H9 (cell line): ENCODE data around the gene TBC1D1. TPM values are rescaled to one million over a fixed set of nuclear protein-coding genes. Genes with fewer than 3 reads are reported as not detected.
A peak's percentile ranks its signal among the peaks of the same experiment; 100 is the strongest.

Experiments used
- DNase-seq: peaks from one replicate; pipeline ENCODE4 v3.0.0-alpha.2; 2017
- H2AFZ ChIP-seq: one replicate; pipeline ENCODE4 v1.6.1; 2013; ENCODE audit warnings: mild to moderate bottlenecking, low read length, control low read depth, moderate library complexity
- H2AK5ac ChIP-seq: 2 replicates; pipeline ENCODE4 v1.6.1; 2013; ENCODE audit warnings: low read length, control low read depth, mixed read lengths; ENCODE audit not compliant: insufficient read length
- H2BK120ac ChIP-seq: one replicate; pipeline ENCODE4 v1.6.1; 2013; ENCODE audit warnings: low read depth, mild to moderate bottlenecking, low read length, control low read depth, inconsistent platforms; ENCODE audit not compliant: poor library complexity, severe bottlenecking
- H2BK12ac ChIP-seq: 2 replicates; pipeline ENCODE4 v1.6.1; 2013; ENCODE audit warnings: low read length, control low read depth, mixed read lengths, low read depth; ENCODE audit not compliant: insufficient read length
- H2BK15ac ChIP-seq: 2 replicates; pipeline ENCODE4 v1.6.1; 2013; ENCODE audit warnings: low read depth, low read length, control low read depth
- H2BK20ac ChIP-seq: one replicate; pipeline ENCODE4 v1.6.1; 2013; ENCODE audit warnings: low read depth, mild to moderate bottlenecking, low read length, control low read depth, inconsistent platforms; ENCODE audit not compliant: poor library complexity, severe bottlenecking
- H2BK5ac ChIP-seq: 2 replicates; pipeline ENCODE4 v1.6.1; 2013; ENCODE audit warnings: low read length, control low read depth, mixed read lengths; ENCODE audit not compliant: insufficient read length
- H3K14ac ChIP-seq: 2 replicates; pipeline ENCODE4 v1.6.1; 2013; ENCODE audit warnings: low read length, control low read depth; ENCODE audit not compliant: insufficient read depth
- H3K18ac ChIP-seq: 2 replicates; pipeline ENCODE4 v1.6.1; 2013; ENCODE audit warnings: low read depth, mild to moderate bottlenecking, mixed read lengths, low read length, control low read depth; ENCODE audit not compliant: insufficient read length
- H3K23ac ChIP-seq: 2 replicates; pipeline ENCODE4 v1.6.1; 2013; ENCODE audit warnings: low read length, control low read depth, mixed read lengths, low read depth; ENCODE audit not compliant: insufficient read length
- H3K23me2 ChIP-seq: 2 replicates; pipeline ENCODE4 v1.6.1; 2013; ENCODE audit warnings: low read depth, mild to moderate bottlenecking, mixed read lengths, low read length, control low read depth; ENCODE audit not compliant: insufficient read length, poor library complexity, severe bottlenecking
- H3K27ac ChIP-seq: 2 replicates; pipeline ENCODE4 v1.5.1; 2013; ENCODE audit warnings: low read length, control low read depth, mixed read lengths, low read depth; ENCODE audit not compliant: insufficient read length
- H3K27me3 ChIP-seq: 2 replicates; pipeline ENCODE4 v1.6.1; 2013; ENCODE audit warnings: low read length, control low read depth, inconsistent platforms; ENCODE audit not compliant: insufficient read depth
- H3K4ac ChIP-seq: 2 replicates; pipeline ENCODE4 v1.6.1; 2013; ENCODE audit warnings: low read depth, mild to moderate bottlenecking, control low read depth, inconsistent platforms, low read length, moderate library complexity
- H3K4me1 ChIP-seq: 2 replicates; pipeline ENCODE4 v1.6.1; 2013; ENCODE audit warnings: low read length, control low read depth, inconsistent platforms; ENCODE audit not compliant: insufficient read depth
- H3K4me2 ChIP-seq: 2 replicates; pipeline ENCODE4 v1.6.1; 2013; ENCODE audit warnings: low read length, control low read depth, mixed read lengths; ENCODE audit not compliant: insufficient read length, insufficient read depth
- H3K56ac ChIP-seq: 2 replicates; pipeline ENCODE4 v1.6.1; 2013; ENCODE audit warnings: low read depth, mild to moderate bottlenecking, mixed read lengths, low read length, control low read depth; ENCODE audit not compliant: insufficient read length
- H3K79me1 ChIP-seq: 2 replicates; pipeline ENCODE4 v1.6.1; 2013; ENCODE audit warnings: low read depth, mild to moderate bottlenecking, moderate library complexity, low read length, control low read depth, inconsistent platforms; ENCODE audit not compliant: insufficient read depth, poor library complexity, severe bottlenecking
- H3K79me2 ChIP-seq: 2 replicates; pipeline ENCODE4 v1.6.1; 2013; ENCODE audit warnings: low read length, control low read depth, inconsistent platforms; ENCODE audit not compliant: insufficient read depth
- H3K9ac ChIP-seq: 2 replicates; pipeline ENCODE4 v1.6.1; 2013; ENCODE audit warnings: low read length, control low read depth, mixed read lengths; ENCODE audit not compliant: insufficient read length; ENCODE audit errors: extremely low read depth
- H3K9me3 ChIP-seq: one replicate; pipeline ENCODE4 v1.6.1; 2013; ENCODE audit warnings: low read depth, low read length, inconsistent platforms; ENCODE audit not compliant: control insufficient read depth
- H3T11ph ChIP-seq: one replicate; pipeline ENCODE4 v1.6.1; 2013; ENCODE audit warnings: mild to moderate bottlenecking, low read length, control low read depth, inconsistent platforms
- H4K20me1 ChIP-seq: one replicate; pipeline ENCODE4 v1.6.1; 2013; ENCODE audit not compliant: control insufficient read depth, insufficient read length, insufficient read depth
- H4K5ac ChIP-seq: 2 replicates; pipeline ENCODE4 v1.6.1; 2013; ENCODE audit warnings: low read depth, mild to moderate bottlenecking, mixed read lengths, low read length, control low read depth; ENCODE audit not compliant: insufficient read length
- H4K8ac ChIP-seq: replicated peaks from 2 replicates; pipeline ENCODE4 v1.6.1; 2013; ENCODE audit warnings: low read length, control low read depth, mixed read lengths, low read depth; ENCODE audit not compliant: insufficient read length
- H4K91ac ChIP-seq: 2 replicates; pipeline ENCODE4 v1.6.1; 2013; ENCODE audit warnings: low read depth, mild to moderate bottlenecking, moderate library complexity, mixed read lengths, low read length, control low read depth; ENCODE audit not compliant: insufficient read length
- H3K27ac Mint-ChIP-seq, 3 experiments: 2 replicates in 2 of 3; 3 replicates in 1 of 3; pipeline ENCODE4 v1.8.0; 2020 to 2021; ENCODE audit warnings: mixed read lengths in 3 of 3, mild to moderate bottlenecking in 1 of 3, moderate library complexity in 1 of 3
- H3K27me3 Mint-ChIP-seq: 2 replicates; pipeline ENCODE4 v1.8.0; 2021; ENCODE audit warnings: low read depth, mild to moderate bottlenecking, moderate library complexity, mixed read lengths
- H3K36me3 Mint-ChIP-seq, 3 experiments: 2 replicates in 2 of 3; 3 replicates in 1 of 3; pipeline ENCODE4 v1.8.0; 2020 to 2021; ENCODE audit warnings: low read depth in 3 of 3, mixed read lengths in 3 of 3; ENCODE audit not compliant: insufficient read depth in 1 of 3
- H3K4me1 Mint-ChIP-seq, 2 experiments: 2 replicates each; pipeline ENCODE4 v1.8.0; 2020; ENCODE audit warnings: mixed read lengths in 2 of 2
- H3K4me3 Mint-ChIP-seq, 2 experiments: 2 replicates in 1 of 2; 3 replicates in 1 of 2; pipeline ENCODE4 v1.8.0; 2020 to 2021; ENCODE audit warnings: mild to moderate bottlenecking in 2 of 2, mixed read lengths in 2 of 2, moderate library complexity in 1 of 2
- H3K9me3 Mint-ChIP-seq, 2 experiments: 2 replicates in 1 of 2; 3 replicates in 1 of 2; pipeline ENCODE4 v1.8.0; 2020; ENCODE audit warnings: mild to moderate bottlenecking in 2 of 2, mixed read lengths in 2 of 2, moderate library complexity in 1 of 2
- CTCF ChIP-seq: fragments of 200-600 bp; sonication (generic); conservative IDR thresholded peaks from 3 replicates; pipeline ENCODE4 v1.8.0; 2021; ENCODE audit warnings: antibody characterized with exemption, mild to moderate bottlenecking
- WGBS: extraction: QIAGEN DNeasy Blood & Tissue Kit; methylation state at CpG from one replicate; pipeline ENCODE4 v1.1.7; 2013; ENCODE audit warnings: missing lambda C conversion rate, low lambda C conversion rate, mixed read lengths; ENCODE audit not compliant: insufficient read length; ENCODE audit errors: extremely low coverage; 5-methylcytosine and 5-hydroxymethylcytosine counted together
- total RNA-seq: library from RNA; stranded (reverse); gene quantifications from 2 replicates; pipeline ENCODE4 v1.2.1, GENCODE V29; 2021

The TBC1D1 gene
- total RNA-seq, 1 experiment from 2014 or later = 109 TPM

DNA sequence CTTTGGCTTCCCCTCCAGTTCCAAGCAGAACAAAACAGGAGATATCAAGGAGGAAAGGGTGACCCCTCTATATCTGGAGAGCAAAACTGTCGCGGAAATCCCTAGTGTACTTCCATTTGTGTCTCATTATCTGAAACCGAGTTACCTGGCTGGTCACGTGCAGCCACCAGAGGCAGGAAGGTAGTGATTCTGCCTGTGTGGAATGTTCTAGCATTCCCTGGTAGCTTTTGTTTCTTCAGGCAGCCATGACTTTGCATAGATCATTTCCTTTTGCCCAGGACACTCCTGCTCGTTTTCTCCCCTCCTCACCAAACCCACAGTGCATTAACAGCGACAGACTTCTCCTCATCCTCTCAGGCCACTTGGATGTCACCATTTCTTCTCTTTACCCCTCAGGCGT, 177.2 kb downstream of the TBC1D1 start:
- H3K14ac ChIP-seq = no peak overlapping the region
- no peak overlapping the region for H3K9ac ChIP-seq
- TF ChIP-seq CTCF = no peak
- no peak overlapping the region for H2BK120ac ChIP-seq
- H3K27ac Mint-ChIP-seq = peak overlapping the region in 2 of 3 experiments; percentile 7 to 49; a peak in 4 of 7 replicates
- H3K18ac ChIP-seq = no peak overlapping the region
- H3K9me3 ChIP-seq = no peaks in the 10 kb centered on the region
- H3K23me2 ChIP-seq = no peaks in the 10 kb centered on the region
- no peak overlapping the region for H2BK12ac ChIP-seq
- no peak overlapping the region for H3K4me3 Mint-ChIP-seq
- H3K9me3 Mint-ChIP-seq = no peaks in the 10 kb centered on the region
- no CpG with 5 or more reads among the region's 7 CpGs for WGBS
- H3T11ph ChIP-seq = no peak overlapping the region
- no peaks in the 10 kb centered on the region for H3K4me1 ChIP-seq
- peaks cover 7 to 9% of the 10 kb centered on the region in 2 experiments for H3K4me1 Mint-ChIP-seq
- no peak overlapping the region for H3K56ac ChIP-seq
- peaks cover 3 to 15% (median 5%) of the 10 kb centered on the region in 3 experiments; a peak in 4 of 7 replicates for H3K36me3 Mint-ChIP-seq
- no peaks in the 10 kb centered on the region for H3K27me3 ChIP-seq
- no peaks in the 10 kb centered on the region; the same call in 1 of the 2 replicates for H3K79me2 ChIP-seq
- H3K27ac ChIP-seq = no peak overlapping the region
- H4K8ac ChIP-seq = no peak overlapping the region
- no peak overlapping the region for H3K4ac ChIP-seq
- H2BK5ac ChIP-seq = no peak overlapping the region
- no peak overlapping the region for H2BK20ac ChIP-seq
- H3K79me1 ChIP-seq = no peaks in the 10 kb centered on the region
- no peak overlapping the region for H2BK15ac ChIP-seq
- no peaks in the 10 kb centered on the region for H4K20me1 ChIP-seq
- no peak overlapping the region for H2AFZ ChIP-seq
- H4K91ac ChIP-seq = no peak overlapping the region
- H4K5ac ChIP-seq = no peak overlapping the region
- DNase-seq = no peak
- H3K27me3 Mint-ChIP-seq = no peaks in the 10 kb centered on the region
- H2AK5ac ChIP-seq = no peak overlapping the region
- H3K23ac ChIP-seq = no peak overlapping the region
- no peak overlapping the region for H3K4me2 ChIP-seq
